ENCODE data around the gene OTOP2.
A peak's percentile ranks its signal among the peaks of the same experiment; 100 is the strongest.

Gene OTOP2, protein sequence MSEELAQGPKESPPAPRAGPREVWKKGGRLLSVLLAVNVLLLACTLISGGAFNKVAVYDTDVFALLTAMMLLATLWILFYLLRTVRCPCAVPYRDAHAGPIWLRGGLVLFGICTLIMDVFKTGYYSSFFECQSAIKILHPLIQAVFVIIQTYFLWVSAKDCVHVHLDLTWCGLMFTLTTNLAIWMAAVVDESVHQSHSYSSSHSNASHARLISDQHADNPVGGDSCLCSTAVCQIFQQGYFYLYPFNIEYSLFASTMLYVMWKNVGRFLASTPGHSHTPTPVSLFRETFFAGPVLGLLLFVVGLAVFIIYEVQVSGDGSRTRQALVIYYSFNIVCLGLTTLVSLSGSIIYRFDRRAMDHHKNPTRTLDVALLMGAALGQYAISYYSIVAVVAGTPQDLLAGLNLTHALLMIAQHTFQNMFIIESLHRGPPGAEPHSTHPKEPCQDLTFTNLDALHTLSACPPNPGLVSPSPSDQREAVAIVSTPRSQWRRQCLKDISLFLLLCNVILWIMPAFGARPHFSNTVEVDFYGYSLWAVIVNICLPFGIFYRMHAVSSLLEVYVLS

GRCh38 chr17:74924250-74924948 lies at the start of gene OTOP2:
OTOP2 (plus strand) TSS chr17:74924273; CDS start chr17:74924633, 360 bp downstream.
- DNase-seq = no peak

DNA sequence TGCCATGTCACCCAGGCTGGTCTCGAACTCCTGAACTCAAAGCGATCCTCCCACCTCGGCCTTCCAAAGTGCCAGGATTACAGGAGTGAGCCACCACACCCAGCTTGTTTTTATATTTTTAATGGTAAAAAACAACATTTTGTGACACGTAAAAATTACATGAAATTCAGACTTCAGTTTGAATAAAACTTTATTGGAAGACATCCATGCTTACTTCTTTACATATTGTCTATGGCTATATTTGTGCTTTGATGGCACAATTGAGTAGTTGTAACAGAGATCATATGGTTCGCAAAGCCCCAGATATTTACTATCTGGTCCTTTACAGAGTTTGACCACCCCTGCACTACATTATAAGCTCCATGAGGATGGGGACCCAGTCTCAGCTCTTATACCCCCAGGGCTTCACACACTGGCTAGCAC lies 49.4 kb upstream of the OTOP2 start:
- no peak for DNase-seq

- peak; percentile 10 for DNase-seq
Observed at GRCh38 chr17:74875155-74875976, 48.7 kb upstream of the OTOP2 start.

DNA sequence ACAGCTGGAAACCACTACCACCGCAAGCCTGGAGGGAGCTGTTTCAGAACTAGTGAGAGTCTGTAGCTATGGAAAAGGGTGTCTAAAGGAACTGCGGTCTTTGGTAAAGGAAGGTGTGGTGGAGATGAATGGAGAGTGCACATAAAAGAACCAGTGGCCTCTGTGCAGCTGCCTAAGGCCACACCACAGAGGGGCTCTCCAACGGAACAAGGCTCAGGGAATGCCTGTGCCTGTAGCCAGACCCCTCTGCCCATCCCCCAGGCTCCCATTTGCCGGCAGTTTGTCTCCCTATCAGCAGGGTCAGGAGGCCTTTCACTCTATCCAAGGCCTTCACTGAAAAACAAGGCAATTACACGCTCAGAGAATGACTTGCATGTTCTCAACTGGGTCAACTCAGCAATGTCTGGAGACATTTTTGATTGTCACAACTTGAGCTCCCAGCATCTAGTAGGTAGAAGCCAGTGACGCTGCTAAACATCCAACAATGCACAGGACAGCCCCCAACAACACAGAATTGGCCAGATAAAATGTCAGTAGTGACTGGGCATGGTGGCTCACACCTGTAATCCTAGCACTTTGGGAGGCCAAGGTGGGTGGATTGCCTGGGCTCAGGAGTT lies 48.0 kb upstream of the OTOP2 start:
- peak; percentile 26 for DNase-seq

GRCh38 chr17:74877592-74878548 lies 46.2 kb upstream of the OTOP2 start:
- no peak for DNase-seq

- DNase-seq = no peak
Observed at GRCh38 chr17:74878658-74879057, 45.4 kb upstream of the OTOP2 start.

- DNase-seq = no peak
Observed at GRCh38 chr17:74879308-74879707, 44.8 kb upstream of the OTOP2 start.

- DNase-seq = no peak
Observed at GRCh38 chr17:74881073-74881472, 43.0 kb upstream of the OTOP2 start.

DNA sequence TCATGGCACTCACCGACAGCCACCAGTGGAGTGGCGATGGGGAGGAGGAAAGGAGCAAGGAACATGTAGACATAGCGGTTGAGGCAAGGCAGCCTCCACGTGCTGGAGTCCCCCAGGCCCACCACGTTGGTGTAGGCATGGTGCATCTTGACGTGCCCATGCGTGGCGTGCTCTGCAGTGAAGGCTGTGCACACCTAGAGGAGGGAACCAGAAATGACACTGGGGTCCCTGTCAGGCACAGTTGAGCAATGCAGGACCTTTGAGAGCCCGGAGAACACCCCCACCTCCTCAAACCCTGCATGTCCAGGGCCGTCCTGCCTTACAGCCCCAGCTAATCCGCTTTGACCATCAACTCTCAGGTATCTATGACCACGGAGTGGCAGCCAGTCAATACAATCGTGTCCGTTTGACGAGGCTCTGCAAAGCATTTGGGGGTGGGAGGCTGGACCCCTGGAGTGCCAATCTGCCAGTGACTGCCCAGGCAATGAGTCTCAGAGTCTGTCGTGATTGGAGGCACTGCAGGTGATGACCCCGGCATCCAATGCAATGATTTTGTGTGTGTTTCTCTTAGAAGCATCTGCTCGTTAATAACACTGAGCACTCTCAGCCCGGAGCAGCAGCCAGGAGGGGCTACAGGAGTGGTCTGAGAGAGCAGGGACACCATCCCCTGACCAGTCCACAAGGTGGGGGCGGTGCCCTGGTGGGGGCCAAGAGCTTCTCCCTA lies 41.4 kb upstream of the OTOP2 start:
- DNase-seq = no peak

- DNase-seq = no peak
Observed at GRCh38 chr17:74883241-74883745, 40.8 kb upstream of the OTOP2 start.

GRCh38 chr17:74888469-74888868 lies 35.6 kb upstream of the OTOP2 start:
- no peak for DNase-seq

DNA sequence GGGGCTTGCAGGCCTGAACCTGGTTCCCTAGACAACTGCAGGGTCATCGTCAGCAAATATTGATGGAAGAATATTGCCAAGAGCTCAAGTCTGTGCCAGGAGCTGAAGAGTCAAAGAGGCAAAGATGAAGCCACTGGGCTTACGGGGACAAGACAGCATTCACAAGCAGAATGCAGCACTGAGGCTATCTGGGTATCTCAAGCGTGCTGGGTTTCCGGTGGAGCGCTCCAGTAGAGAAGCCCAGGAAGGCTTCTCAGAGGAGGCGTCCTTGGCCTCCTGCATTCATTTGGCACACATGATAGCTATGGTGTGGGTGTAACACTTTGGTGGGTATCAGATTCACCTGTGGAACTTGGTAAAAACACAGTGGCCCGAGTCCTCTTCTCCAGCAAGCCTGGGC lies 33.5 kb upstream of the OTOP2 start:
- no peak for DNase-seq

DNA sequence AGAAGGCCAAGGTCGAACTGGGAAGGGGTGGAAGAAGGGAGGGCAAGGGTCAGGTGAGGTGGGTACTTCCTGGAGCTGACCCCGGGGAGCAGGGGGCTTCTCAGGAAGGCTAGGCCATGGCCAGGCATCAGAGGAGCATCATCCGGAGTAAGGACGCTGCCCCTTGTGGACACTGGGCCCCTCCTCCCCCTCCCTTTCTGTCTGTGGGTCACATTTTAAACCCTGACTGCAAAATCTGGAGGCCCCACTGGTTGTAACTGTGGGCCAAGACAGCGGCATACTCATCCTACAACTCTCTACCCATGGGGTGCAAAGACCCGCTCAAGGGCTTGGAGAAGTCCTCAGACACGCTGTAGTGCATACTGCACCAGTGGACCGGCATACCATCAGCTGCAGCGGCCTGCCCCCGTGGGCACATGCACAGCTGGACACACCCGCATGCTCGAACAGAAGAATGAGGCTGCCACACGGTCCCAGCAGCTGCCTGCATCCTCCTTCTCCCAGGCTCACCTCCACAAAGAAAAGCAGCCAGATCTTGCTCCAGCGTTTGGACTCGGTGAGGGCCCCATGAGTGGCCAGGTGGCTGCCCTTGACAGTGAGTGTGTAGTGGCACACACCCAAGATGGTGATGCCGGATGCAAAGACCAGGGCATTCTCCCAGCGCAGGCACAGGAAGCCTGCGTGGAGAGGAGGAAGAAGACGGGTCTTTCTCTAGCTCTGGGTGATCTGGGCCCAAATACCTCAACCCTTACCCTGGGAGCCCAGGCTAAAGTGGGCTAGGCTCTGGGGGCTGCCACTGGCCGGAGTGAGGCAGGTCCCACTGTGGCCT lies 31.8 kb upstream of the OTOP2 start:
- no peak for DNase-seq

GRCh38 chr17:74892974-74893911 lies 30.8 kb upstream of the OTOP2 start, which contains the start of gene FADS6:
FADS6 (minus strand) TSS chr17:74893633; CDS start chr17:74893595, 38 bp downstream.
- no peak for DNase-seq

DNA sequence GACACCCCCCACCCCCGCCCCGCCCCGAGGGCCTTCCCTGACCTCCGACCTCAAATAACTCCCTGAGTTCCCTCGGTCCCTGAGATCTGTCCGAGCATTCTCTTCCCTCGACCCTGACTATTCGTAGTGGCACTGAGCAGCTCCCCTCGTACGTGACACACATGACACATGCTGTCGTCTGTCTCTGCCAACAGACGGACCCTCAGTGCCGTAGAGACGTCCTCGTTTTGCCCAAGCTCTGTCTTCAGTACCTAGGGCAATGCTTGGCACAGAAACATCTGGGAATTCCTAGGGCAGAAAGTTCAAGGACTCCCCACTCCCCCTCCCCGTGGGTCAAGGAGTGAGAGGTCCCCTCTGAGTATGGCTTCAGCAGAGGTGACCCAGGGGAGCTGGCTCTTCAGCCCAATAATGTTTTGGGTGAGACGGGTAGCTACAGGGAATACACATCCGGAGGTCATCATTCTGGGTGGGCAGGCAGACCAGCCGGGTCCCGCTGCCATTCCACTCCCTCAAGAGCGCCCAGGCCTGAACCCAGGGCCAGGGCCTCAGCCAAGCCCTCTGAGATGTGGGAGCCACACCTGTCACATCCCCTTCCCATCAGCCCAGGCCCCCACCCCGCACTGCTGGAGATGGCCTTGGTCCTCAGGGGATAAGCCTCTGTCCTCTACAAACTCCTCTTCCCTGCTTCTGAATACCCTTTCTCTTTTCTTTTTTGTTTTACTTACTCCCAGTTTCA lies 30.0 kb upstream of the OTOP2 start:
- no peak for DNase-seq

GRCh38 chr17:74898376-74898946 lies 25.6 kb upstream of the OTOP2 start:
- no peak for DNase-seq

DNA sequence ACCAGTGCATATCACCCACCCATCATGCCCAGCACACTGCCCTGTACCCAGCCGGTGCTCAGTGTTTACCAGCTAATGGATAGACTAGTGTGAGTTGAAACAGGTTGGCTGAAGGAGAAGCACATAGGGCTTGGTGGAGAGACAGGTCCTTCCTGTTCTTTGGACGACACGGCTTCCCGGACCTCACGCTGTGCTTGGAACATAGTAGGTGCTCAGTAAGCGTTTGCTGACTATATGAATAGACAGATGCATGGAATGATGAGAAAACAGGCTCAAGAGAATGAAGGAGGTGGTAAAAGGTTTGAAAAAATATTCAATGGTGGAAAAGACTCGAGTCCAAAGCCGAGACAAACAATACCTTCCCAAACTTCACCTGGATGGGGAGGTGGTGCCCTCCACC lies 23.9 kb upstream of the OTOP2 start:
- DNase-seq = no peak

Measured in hematopoietic multipotent progenitor cell treated with erythropoietin and hydrocortisone succinate and interleukin-3 and kit ligand, for 8 days (in vitro differentiated cells).